Motor neuron (in vitro differentiated cells): Measurements from ENCODE around the gene RIPOR2. TPM values are rescaled to one million over a fixed set of nuclear protein-coding genes. Genes with fewer than 3 reads are reported as not detected.

ENCODE experiments used
- ATAC-seq, 8 experiments: fragments of 200-7000 bp; cut with Tn5 transposase; replicated peaks in 6 of 8; 2 replicates each; pipeline ENCODE4 v1.8.0; 2021; ENCODE audit warnings: mild to moderate bottlenecking in 8 of 8, moderate library complexity in 8 of 8
- H3K27ac ChIP-seq, 2 donors: fragments of 250-450 bp; sonication (Bioruptor Pico); 2 replicates each; pipeline ENCODE4 v1.9.0; 2021; ENCODE audit warnings: antibody characterized with exemption in 2 of 2, mild to moderate bottlenecking in 2 of 2, moderate library complexity in 1 of 2
- H3K4me1 ChIP-seq, 2 donors: fragments of 250-450 bp; sonication (Bioruptor Pico); replicated peaks in 1 of 2; 2 replicates each; pipeline ENCODE4 v1.6.1; 2021; ENCODE audit warnings: antibody characterized with exemption in 2 of 2, mild to moderate bottlenecking in 2 of 2, moderate library complexity in 1 of 2
- H3K4me3 ChIP-seq, 5 donors: fragments of 250-450 bp; sonication (Bioruptor Pico); 2 replicates each; pipeline ENCODE4 v1.9.0; 2021; ENCODE audit warnings: antibody characterized with exemption in 5 of 5, mild to moderate bottlenecking in 5 of 5, moderate library complexity in 4 of 5
- WGBS, 10 experiments: fragments of 450-650 bp; shearing (Covaris generic); methylation state at CpG; one replicate each; pipeline ENCODE4 v1.0.0; 2022; 5-methylcytosine and 5-hydroxymethylcytosine counted together
- in situ Hi-C, 9 experiments: fragments of 400-800 bp; cut with MboI; loops; one replicate each; pipeline ENCODE4 v1.15.0; 2021; ENCODE audit warnings: low sequenced_read_pairs in 9 of 9, low pct_unique_long_range_greater_than_20kb in 2 of 9; ENCODE audit not compliant: unreplicated experiment in 9 of 9
- total RNA-seq, 8 experiments: library from RNA; unstranded; fragments of 300-600 nt; gene quantifications; 2 replicates each; pipeline versions ENCODE4 v1.2.3 to v1.2.4, GENCODE V29; 2022

RIPOR2 gene
- total RNA-seq, 8 experiments from 2014 or later, result 0.15 to 30.4 (median 21.7) TPM

- Histone ChIP-seq H3K4me1 (no peaks in the 10 kb centered on the region), H3K4me3 (no peak overlapping the region), H3K27ac (no peak overlapping the region)
- in situ Hi-C loops, result loop anchor here in 4 of 9 experiments (25.0 kb wide), 2 partner anchors 140 to 190 kb away; no protein-coding TSS in a partner anchor
- ATAC-seq, result no peak
- 58 to 100% (median 79%) methylated on average over 2 to 4 of the region's 4 CpGs; no CpG with 5 or more reads in 2 of the 10 experiments for WGBS, 10 experiments
These were observed 63.0 kb downstream of the RIPOR2 start for GRCh38 chr6:24872779-24873178.

- 83 to 100% (median 97%) methylated on average over 1 to 4 of the region's 4 CpGs; no CpG with 5 or more reads in 1 of the 10 experiments for WGBS, 10 experiments
- no peak for ATAC-seq
- no peak overlapping the region for H3K4me3 ChIP-seq
- H3K27ac ChIP-seq, result no peak overlapping the region
- in situ Hi-C loops, result loop anchor here in 4 of 9 experiments (25.0 kb wide), 2 partner anchors 144 to 194 kb away; no protein-coding TSS in a partner anchor
- no peaks in the 10 kb centered on the region for H3K4me1 ChIP-seq
These were observed 67.0 kb downstream of the RIPOR2 start for GRCh38 chr6:24868765-24869164.

GRCh38 chr6:24867104-24867703 is 68.6 kb downstream of the RIPOR2 start:
- WGBS, 10 experiments, result 80 to 100% (median 95%) methylated on average over 1 to 3 of the region's 3 CpGs; no CpG with 5 or more reads in 2 of the 10 experiments
- in situ Hi-C loops, result loop anchor here in 4 of 9 experiments (25.0 kb wide), 2 partner anchors 145 to 195 kb away; no protein-coding TSS in a partner anchor
- Histone ChIP-seq H3K27ac (no peak overlapping the region), H3K4me3 (no peak overlapping the region), H3K4me1 (no peaks in the 10 kb centered on the region)
- peak in 2 of 8 experiments; percentile 22 to 29 for ATAC-seq

- no peak for ATAC-seq
These were observed 70.6 kb downstream of the RIPOR2 start for GRCh38 chr6:24865161-24865560.

GRCh38 chr6:24864343-24864742 is 71.4 kb downstream of the RIPOR2 start:
- in situ Hi-C loops, result loop anchor here in 4 of 9 experiments (25.0 kb wide), 2 partner anchors 148 to 198 kb away; no protein-coding TSS in a partner anchor
- Histone ChIP-seq H3K4me3 (no peak overlapping the region), H3K27ac (no peak overlapping the region), H3K4me1 (no peaks in the 10 kb centered on the region)
- WGBS, 10 experiments, result 29 to 90% (median 67%) methylated on average over 1 of the region's 1 CpG; no CpG with 5 or more reads in 5 of the 10 experiments
- peak; percentile 26 to 85 (median 58) for ATAC-seq

More at GRCh38 chr6:24865161-24865560, 70.6 kb downstream of the RIPOR2 start:
- Histone ChIP-seq H3K4me3 (no peak overlapping the region), H3K4me1 (no peaks in the 10 kb centered on the region), H3K27ac (no peak overlapping the region)
- 75 to 100% (median 93%) methylated on average over 3 to 6 of the region's 6 CpGs; no CpG with 5 or more reads in 3 of the 10 experiments for WGBS, 10 experiments
- in situ Hi-C loops, result loop anchor here in 4 of 9 experiments (25.0 kb wide), 2 partner anchors 147 to 197 kb away; no protein-coding TSS in a partner anchor

GRCh38 chr6:24861934-24862333 is 73.8 kb downstream of the RIPOR2 start:
- Histone ChIP-seq H3K4me1 (no peaks in the 10 kb centered on the region), H3K27ac (no peak overlapping the region), H3K4me3 (no peak overlapping the region)
- in situ Hi-C loops, result loop anchor here in 4 of 9 experiments (25.0 kb wide), 2 partner anchors 150 to 200 kb away; no protein-coding TSS in a partner anchor
- no peak for ATAC-seq
- WGBS, 10 experiments, result 40 to 100% (median 86%) methylated on average over 1 to 2 of the region's 2 CpGs; no CpG with 5 or more reads in 2 of the 10 experiments

GRCh38 chr6:24859608-24860200 is 76.1 kb downstream of the RIPOR2 start:
- in situ Hi-C loops, result loop anchor here in 7 of 9 experiments (10.0 to 25.0 kb wide), 4 partner anchors 153 to 215 kb away; no protein-coding TSS in a partner anchor
- no peak for ATAC-seq
- no peak overlapping the region for H3K4me3 ChIP-seq
- WGBS, 10 experiments, result 60 to 100% (median 87%) methylated on average over 2 to 6 of the region's 6 CpGs; no CpG with 5 or more reads in 1 of the 10 experiments
- no peak overlapping the region for H3K27ac ChIP-seq
- H3K4me1 ChIP-seq, result peaks cover 5 to 13% of the 10 kb centered on the region in 2 donors

- in situ Hi-C loops, result loop anchor here in 7 of 9 experiments (10.0 to 25.0 kb wide), 4 partner anchors 153 to 216 kb away; no protein-coding TSS in a partner anchor
- no peak overlapping the region for H3K27ac ChIP-seq
- H3K4me1 ChIP-seq, result peaks cover 5 to 13% of the 10 kb centered on the region in 2 donors
- WGBS, 10 experiments, result 81 to 100% (median 90%) methylated on average over 1 to 5 of the region's 5 CpGs; no CpG with 5 or more reads in 1 of the 10 experiments
- ATAC-seq, result no peak
- H3K4me3 ChIP-seq, result no peak overlapping the region
These were observed 76.6 kb downstream of the RIPOR2 start for GRCh38 chr6:24859132-24859531.

GRCh38 chr6:24858177-24858653 is 77.5 kb downstream of the RIPOR2 start:
- in situ Hi-C loops, result loop anchor here in 7 of 9 experiments (10.0 to 25.0 kb wide), 4 partner anchors 154 to 217 kb away; no protein-coding TSS in a partner anchor
- peak in 2 of 8 experiments; percentile 63 to 71 for ATAC-seq

GRCh38 chr6:24856901-24857670 is 78.7 kb downstream of the RIPOR2 start:
- WGBS, 10 experiments, result 67 to 100% (median 88%) methylated on average over 1 to 6 of the region's 7 CpGs; no CpG with 5 or more reads in 1 of the 10 experiments
- in situ Hi-C loops, result loop anchor here in 7 of 9 experiments (10.0 to 25.0 kb wide), 4 partner anchors 155 to 218 kb away; no protein-coding TSS in a partner anchor
- no peak overlapping the region for H3K27ac ChIP-seq

More at GRCh38 chr6:24858177-24858653, 77.5 kb downstream of the RIPOR2 start:
- no peak overlapping the region for H3K27ac ChIP-seq
- 0 to 100% (median 54%) methylated on average over 1 of the region's 1 CpG; no CpG with 5 or more reads in 4 of the 10 experiments for WGBS, 10 experiments
- H3K4me1 ChIP-seq, result peaks cover 5 to 13% of the 10 kb centered on the region in 2 donors
- H3K4me3 ChIP-seq, result no peak overlapping the region

GRCh38 chr6:24856246-24856599 is 79.5 kb downstream of the RIPOR2 start:
- H3K4me3 ChIP-seq, result no peak overlapping the region
- no peak overlapping the region for H3K27ac ChIP-seq
- H3K4me1 ChIP-seq, result peaks cover 5 to 13% of the 10 kb centered on the region in 2 donors
- no peak for ATAC-seq
- in situ Hi-C loops, result loop anchor here in 7 of 9 experiments (10.0 to 25.0 kb wide), 4 partner anchors 156 to 219 kb away; no protein-coding TSS in a partner anchor
- 8 to 88% (median 50%) methylated on average over 1 to 5 of the region's 5 CpGs; no CpG with 5 or more reads in 1 of the 10 experiments for WGBS, 10 experiments

More at GRCh38 chr6:24856901-24857670, 78.7 kb downstream of the RIPOR2 start:
- Histone ChIP-seq H3K4me3 (no peak overlapping the region), H3K4me1 (peaks cover 5 to 13% of the 10 kb centered on the region in 2 donors)
- ATAC-seq, result no peak
